ENCODE data around the gene CALHM5. TPM values are rescaled to one million over a fixed set of nuclear protein-coding genes. Genes with fewer than 3 reads are reported as not detected.

CALHM5 gene
- polyA plus RNA-seq, 4 donors, result 2.1 to 3.2 (median 2.7) TPM

GRCh38 chr6:116545651-116546050, 34.2 kb downstream of the CALHM5 start, which contains the start of gene TRAPPC3L:
TRAPPC3L (minus strand) TSS chr6:116545684; CDS start chr6:116545514, 170 bp downstream.
- no peak for DNase-seq (ENCODE audit: low read depth in 4 of 4, low spot score in 2 of 4)

DNA sequence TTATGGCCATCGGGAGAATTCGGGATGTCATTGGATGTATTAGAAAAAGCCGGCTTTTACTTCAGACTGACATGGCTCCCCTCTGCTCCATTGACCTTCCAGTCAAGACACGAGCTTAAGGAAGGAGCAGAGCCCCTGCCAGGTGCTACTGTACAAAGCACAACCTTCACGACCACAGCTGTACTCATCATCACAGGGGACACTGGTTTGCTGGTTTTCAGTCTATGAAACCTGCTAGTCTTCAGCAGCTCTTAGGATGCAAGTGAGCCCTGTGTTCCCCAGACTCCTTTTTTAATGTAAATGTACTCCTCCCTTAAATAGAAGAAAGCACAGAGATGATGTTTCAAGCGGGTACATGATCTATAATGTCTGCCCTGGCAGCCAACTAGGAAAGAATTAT, 35.9 kb downstream of the CALHM5 start:
- DNase-seq (ENCODE audit: low read depth in 4 of 4, low spot score in 2 of 4), result no peak

DNA sequence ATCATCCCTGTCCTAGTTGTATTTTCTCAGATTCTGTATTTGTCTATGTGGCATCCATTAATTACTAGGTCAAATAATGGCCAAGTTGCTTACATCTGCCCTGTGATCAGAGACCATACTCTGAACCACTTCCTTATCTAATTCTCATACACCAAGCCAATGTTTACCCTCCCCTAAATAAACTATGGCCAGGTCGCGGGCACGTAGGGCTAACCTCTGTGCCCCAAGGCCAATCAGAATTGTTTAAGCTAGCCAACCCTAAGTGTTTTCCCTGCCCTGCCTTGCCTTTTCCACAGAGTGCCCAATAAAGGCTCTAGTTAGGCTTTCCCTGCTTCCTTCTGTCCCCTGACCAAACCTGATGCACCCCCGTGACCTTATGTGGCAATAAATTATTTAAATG, 39.4 kb downstream of the CALHM5 start:
- no peak for DNase-seq (ENCODE audit: low read depth in 4 of 4, low spot score in 2 of 4)

GRCh38 chr6:116553451-116553850, 42.0 kb downstream of the CALHM5 start, which contains the start of gene CALHM4:
CALHM4 (plus strand) TSS chr6:116553751; CDS start chr6:116553794, 43 bp downstream.
- no peak for DNase-seq (ENCODE audit: low read depth in 4 of 4, low spot score in 2 of 4)

GRCh38 chr6:116556065-116556464, 44.6 kb downstream of the CALHM5 start:
- DNase-seq (ENCODE audit: low read depth in 4 of 4, low spot score in 2 of 4), result no peak

DNA sequence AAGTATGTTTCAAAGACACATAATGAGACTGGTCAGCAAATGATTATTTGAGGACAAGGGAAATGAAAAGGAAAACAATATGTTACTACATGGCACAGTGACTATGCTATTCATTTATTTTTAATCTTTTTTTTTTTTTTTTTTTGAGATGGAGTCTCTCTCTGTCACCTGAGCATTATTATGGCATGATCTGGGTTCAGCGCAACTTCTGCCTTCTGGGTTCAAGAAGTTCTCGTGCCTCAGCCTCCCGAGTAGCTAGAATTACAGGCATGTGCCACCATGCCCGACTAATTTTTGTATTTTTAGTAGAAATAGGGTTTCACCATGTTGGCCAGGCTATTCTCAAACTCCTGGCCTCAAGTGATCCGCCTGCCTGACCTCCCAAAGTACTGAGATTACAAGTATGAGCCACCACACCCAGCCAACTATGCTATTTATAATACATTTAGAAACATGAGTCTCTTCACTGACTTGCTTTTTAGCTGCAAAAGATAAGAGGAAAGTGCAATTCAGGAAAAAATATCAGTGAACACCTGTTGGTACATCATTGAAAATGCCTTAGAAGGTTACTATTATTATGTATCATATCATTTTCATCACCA, 45.5 kb downstream of the CALHM5 start:
- no peak for DNase-seq (ENCODE audit: low read depth in 4 of 4, low spot score in 2 of 4)

DNA sequence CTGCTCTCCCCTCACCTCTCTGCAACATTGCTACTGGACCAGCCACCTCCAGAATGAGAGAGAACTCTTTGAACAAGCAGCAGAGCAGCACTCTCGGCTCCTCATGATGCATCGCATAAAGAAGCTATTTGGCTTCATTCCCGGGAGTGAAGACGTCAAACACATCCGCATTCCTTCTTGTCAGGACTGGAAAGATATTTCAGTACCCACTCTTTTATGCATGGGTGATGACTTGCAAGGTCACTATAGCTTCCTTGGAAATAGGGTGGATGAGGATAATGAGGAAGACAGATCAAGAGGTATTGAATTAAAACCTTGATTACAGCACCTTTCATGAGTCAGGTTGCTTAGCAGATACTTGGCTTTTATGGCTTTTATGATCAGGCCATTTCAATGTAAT, 46.5 kb downstream of the CALHM5 start:
- DNase-seq (ENCODE audit: low read depth in 4 of 4, low spot score in 2 of 4), result no peak

DNA sequence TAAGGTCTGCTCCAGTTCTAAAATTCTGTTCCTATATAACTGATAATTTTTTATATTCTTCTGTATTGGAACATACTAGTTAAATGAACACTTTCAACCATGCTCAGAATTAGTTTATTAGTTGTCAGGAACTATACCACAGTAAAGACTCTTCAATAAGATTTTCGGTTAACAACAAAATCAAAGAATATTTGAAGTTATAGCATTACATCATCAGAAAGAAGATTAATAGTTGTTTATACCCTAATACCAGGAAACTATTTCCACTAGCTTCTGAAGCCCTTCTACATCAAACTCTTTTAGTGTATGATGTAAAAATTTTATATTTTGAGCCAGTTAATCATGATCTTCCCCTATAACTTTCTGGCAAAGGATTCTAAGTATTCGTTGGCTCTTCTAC, 48.7 kb downstream of the CALHM5 start:
- no peak for DNase-seq (ENCODE audit: low read depth in 4 of 4, low spot score in 2 of 4)

GRCh38 chr6:116561377-116562018, 50.1 kb downstream of the CALHM5 start:
- DNase-seq (ENCODE audit: low read depth in 4 of 4, low spot score in 2 of 4), result peak in 2 of 4 donors; percentile 55 to 77

- no peak for DNase-seq (ENCODE audit: low read depth in 4 of 4, low spot score in 2 of 4)
Observed at GRCh38 chr6:116562019-116562403, 50.6 kb downstream of the CALHM5 start.

DNA sequence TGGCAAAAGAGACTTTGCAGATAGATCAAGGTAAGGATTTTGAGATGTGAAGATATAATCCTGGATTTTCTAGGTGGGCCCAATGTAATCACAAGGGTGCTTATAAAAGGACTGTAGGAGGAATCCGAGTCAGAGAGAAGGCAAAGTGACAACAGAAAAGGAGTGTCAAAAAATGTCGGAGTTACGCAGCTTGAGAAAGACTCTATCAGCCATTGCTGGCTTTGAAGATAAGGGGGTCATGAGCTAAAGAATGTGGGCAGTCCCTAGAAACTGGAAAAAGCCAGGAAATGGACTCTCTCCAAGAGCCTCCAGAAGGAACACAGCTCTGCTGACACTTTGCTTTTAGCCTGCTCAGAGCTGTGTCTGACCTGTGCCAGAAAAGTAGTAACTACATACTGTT, 51.2 kb downstream of the CALHM5 start:
- DNase-seq (ENCODE audit: low read depth in 4 of 4, low spot score in 2 of 4), result no peak

DNA sequence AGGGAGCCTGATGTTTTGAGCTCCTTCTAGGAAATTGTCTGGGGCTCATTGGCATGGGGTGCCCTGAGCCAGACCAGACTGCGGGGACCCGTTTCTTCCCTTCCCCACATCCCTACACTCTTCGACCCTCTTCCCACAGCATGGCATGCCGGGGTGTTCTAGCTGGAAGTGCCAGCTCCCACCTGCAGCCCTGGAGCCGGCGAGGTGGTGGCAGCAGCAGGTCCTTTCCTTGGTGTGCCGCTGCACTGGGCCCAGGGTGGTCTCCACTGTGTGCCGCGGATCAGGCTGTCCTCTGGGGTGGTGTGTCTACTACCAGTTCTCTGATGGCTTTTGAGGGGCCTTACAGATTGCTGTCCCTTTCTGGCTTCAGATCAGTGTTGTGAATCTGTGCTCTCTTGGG, 52.4 kb downstream of the CALHM5 start:
- no peak for DNase-seq (ENCODE audit: low read depth in 4 of 4, low spot score in 2 of 4)

GRCh38 chr6:116564311-116564710, 52.9 kb downstream of the CALHM5 start:
- DNase-seq (ENCODE audit: low read depth in 4 of 4, low spot score in 2 of 4), result no peak

- no peak for DNase-seq (ENCODE audit: low read depth in 4 of 4, low spot score in 2 of 4)
Observed at GRCh38 chr6:116564921-116565872, 53.8 kb downstream of the CALHM5 start.

DNA sequence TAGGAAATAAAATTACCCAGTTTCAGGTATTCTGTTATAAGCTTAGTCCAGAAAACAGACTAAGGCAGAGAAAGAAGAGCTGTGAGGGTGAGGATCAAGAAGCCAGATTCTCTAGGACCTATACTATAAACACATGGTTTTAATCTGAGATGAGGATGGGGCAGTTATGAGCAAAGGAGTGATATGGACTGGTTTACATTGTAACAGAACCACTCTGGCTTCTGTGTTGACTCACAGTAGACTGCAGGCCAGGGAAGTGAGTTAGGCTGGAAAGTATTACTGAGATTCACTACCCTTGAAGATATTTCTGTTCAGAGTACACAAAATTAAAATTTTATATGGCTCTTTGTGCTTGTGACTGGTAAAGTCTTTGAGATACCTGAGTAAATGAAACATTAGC, 56.7 kb downstream of the CALHM5 start:
- DNase-seq (ENCODE audit: low read depth in 4 of 4, low spot score in 2 of 4), result no peak

GRCh38 chr6:116568821-116569755, 57.6 kb downstream of the CALHM5 start:
- no peak for DNase-seq (ENCODE audit: low read depth in 4 of 4, low spot score in 2 of 4)

GRCh38 chr6:116570856-116571682, 59.6 kb downstream of the CALHM5 start, which contains the start of gene RWDD1:
RWDD1 (plus strand) TSS chr6:116571504; CDS start chr6:116571583, 79 bp downstream.
- peak; percentile 92 to 98 (median 94) for DNase-seq (ENCODE audit: low read depth in 4 of 4, low spot score in 2 of 4)

DNA sequence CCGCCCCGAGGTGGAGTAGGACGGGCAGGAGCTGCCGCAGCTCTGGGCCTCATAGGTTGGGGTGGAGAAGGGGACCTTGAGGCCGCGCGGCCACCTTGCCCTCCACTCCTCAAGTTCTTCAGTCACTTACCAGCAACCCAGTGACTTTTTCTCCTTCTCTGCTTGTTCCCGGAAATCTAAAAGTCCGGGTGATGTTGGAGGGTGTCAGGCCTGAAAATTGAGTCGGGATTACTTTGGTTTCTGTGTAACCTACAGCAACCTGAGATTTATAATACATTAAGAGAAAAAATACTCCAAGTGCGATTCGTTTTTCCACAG, 60.2 kb downstream of the CALHM5 start:
- DNase-seq (ENCODE audit: low read depth in 4 of 4, low spot score in 2 of 4), result no peak

DNA sequence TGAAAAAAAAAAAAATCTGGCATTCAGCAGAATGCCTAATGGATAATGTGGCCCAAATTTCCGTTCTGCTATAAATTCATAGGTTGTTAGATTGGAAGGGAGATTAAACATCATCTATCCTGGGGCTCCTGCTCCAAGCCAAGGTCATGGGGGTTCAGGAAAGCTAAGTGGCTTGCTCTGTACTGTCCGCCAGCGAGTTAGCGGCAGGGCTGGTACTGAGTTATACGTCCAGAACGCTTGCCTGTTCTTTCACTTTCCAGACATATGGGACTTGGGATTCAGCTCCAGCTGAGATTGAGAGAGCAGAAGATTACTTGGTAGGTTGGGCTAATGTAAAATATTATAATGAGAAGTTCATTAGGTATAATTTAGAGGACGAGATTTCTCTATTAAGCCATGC, 60.7 kb downstream of the CALHM5 start:
- no peak for DNase-seq (ENCODE audit: low read depth in 4 of 4, low spot score in 2 of 4)
